Spinal cord (tissue), 10 donors: ENCODE results near the gene TNKS1BP1. TPM values are rescaled to one million over a fixed set of nuclear protein-coding genes. Genes with fewer than 3 reads are reported as not detected.
A peak's percentile ranks its signal among the peaks of the same experiment; 100 is the strongest.

Source experiments
- DNase-seq, 6 donors: peaks; one replicate each; pipeline versions ENCODE4 v3.0.0 to v3.0.0-alpha.2; 2013 to 2015; ENCODE audit warnings: low spot score in 6 of 6, low read depth in 4 of 6
- H3K27ac ChIP-seq: one replicate; pipeline ENCODE4 v1.5.1; 2013; ENCODE audit warnings: low read depth, low read length, control low read depth
- H3K27me3 ChIP-seq: one replicate; pipeline ENCODE4 v1.6.1; 2013; ENCODE audit warnings: low read length; ENCODE audit not compliant: control insufficient read depth, insufficient read depth
- H3K36me3 ChIP-seq: one replicate; pipeline ENCODE4 v1.6.1; 2013; ENCODE audit warnings: low read length; ENCODE audit not compliant: control insufficient read depth, insufficient read depth
- H3K4me1 ChIP-seq: one replicate; pipeline ENCODE4 v1.6.1; 2013; ENCODE audit warnings: low read length; ENCODE audit not compliant: control insufficient read depth, insufficient read depth
- H3K4me3 ChIP-seq: one replicate; pipeline ENCODE4 v1.5.1; 2013; ENCODE audit warnings: low read depth, low read length, control low read depth
- H3K9me3 ChIP-seq: one replicate; pipeline ENCODE4 v1.6.1; 2013; ENCODE audit warnings: low read length; ENCODE audit not compliant: control insufficient read depth, insufficient read depth
- WGBS: methylation state at CpG from one replicate; pipeline ENCODE4 v1.1.5; 2013; ENCODE audit warnings: missing lambda C conversion rate; ENCODE audit not compliant: insufficient coverage; 5-methylcytosine and 5-hydroxymethylcytosine counted together
- polyA plus RNA-seq, 2 donors: library from polyadenylated mRNA; unstranded; fragments of 120-200 nt; gene quantifications; one replicate each; pipeline ENCODE4 v1.2.1, GENCODE V29; 2013; ENCODE audit not compliant: insufficient read length in 2 of 2
- total RNA-seq, 2 donors: library from RNA; depleted of rRNA in 1 of 2; stranded (reverse); fragments of 120-200 nt in 1 of 2; fragments of >200 nt in 1 of 2; gene quantifications; one replicate each; pipeline versions ENCODE4 v1.2.3 to v1.2.4, GENCODE V29; 2013 to 2014
- donor health status: healthy.

Gene TNKS1BP1
- total and polyA plus RNA-seq, 4 donors, result 17.2 to 58.3 (median 43.5) TPM

- WGBS, result 94% methylated on average over 10 of the region's 10 CpGs
- Histone ChIP-seq H3K27ac (no peak overlapping the region), H3K4me1 (peaks cover 42% of the 10 kb centered on the region), H3K9me3 (no peaks in the 10 kb centered on the region), H3K4me3 (no peak overlapping the region), H3K36me3 (peaks cover 59% of the 10 kb centered on the region), H3K27me3 (no peaks in the 10 kb centered on the region)
- no peak for DNase-seq
Measured at GRCh38 chr11:57308426-57309060, 16.2 kb downstream of the TNKS1BP1 start.

- no peak overlapping the region for H3K27ac ChIP-seq
- H3K4me1 ChIP-seq, result peaks cover 36% of the 10 kb centered on the region
- 84% methylated on average over 7 of the region's 7 CpGs for WGBS
- H3K36me3 ChIP-seq, result peaks cover 59% of the 10 kb centered on the region
- no peak overlapping the region for H3K4me3 ChIP-seq
- no peaks in the 10 kb centered on the region for H3K9me3 ChIP-seq
- H3K27me3 ChIP-seq, result no peaks in the 10 kb centered on the region
- no peak for DNase-seq
Measured at GRCh38 chr11:57307666-57308270, 17.0 kb downstream of the TNKS1BP1 start.

GRCh38 chr11:57306940-57307565 lies 17.7 kb downstream of the TNKS1BP1 start:
- DNase-seq, result no peak
- H3K4me1 ChIP-seq, result peaks cover 29% of the 10 kb centered on the region
- no peaks in the 10 kb centered on the region for H3K9me3 ChIP-seq
- H3K4me3 ChIP-seq, result no peak overlapping the region
- 93% methylated on average over 9 of the region's 9 CpGs for WGBS
- peaks cover 59% of the 10 kb centered on the region for H3K36me3 ChIP-seq
- H3K27ac ChIP-seq, result no peak overlapping the region
- no peaks in the 10 kb centered on the region for H3K27me3 ChIP-seq

DNA sequence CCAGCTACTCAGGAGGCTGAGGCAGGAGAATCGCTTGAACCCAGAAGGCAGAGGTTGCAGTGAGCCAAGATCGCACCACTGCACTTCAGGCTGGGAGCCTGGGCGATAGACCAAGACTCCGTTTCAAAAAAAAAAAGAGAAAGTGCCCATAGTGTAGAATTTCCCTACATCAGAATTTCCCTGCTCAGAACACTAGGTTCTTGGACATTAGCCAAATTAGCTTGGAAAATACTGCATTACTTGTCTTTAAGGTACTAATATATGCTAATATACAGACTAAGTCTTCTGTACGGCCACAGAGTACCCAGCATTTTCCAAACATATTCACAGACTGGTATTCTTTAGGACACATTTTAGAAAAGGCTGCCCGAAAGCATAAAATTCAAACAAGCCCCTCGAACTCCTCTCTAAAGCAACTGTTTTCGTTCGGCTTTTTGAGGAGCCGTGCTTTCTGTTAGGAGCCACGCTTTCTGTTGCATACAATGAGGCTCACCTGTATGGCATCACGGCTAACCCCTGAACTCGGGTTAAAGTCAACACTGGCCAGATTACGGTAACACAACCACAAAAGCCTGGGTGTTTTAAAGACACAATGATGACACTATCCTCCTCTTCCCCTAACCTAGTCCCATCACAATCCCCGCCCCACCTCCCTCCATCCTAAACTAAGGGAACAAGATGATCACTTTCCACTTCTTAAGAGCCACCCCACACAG lies 18.4 kb downstream of the TNKS1BP1 start:
- peak in 2 of 6 donors; percentile 31 to 51 for DNase-seq
- Histone ChIP-seq H3K4me1 (peaks cover 22% of the 10 kb centered on the region), H3K27me3 (no peaks in the 10 kb centered on the region), H3K4me3 (no peak overlapping the region), H3K9me3 (no peaks in the 10 kb centered on the region), H3K27ac (no peak overlapping the region), H3K36me3 (peaks cover 63% of the 10 kb centered on the region)
- 79% methylated on average over 10 of the region's 15 CpGs for WGBS

DNA sequence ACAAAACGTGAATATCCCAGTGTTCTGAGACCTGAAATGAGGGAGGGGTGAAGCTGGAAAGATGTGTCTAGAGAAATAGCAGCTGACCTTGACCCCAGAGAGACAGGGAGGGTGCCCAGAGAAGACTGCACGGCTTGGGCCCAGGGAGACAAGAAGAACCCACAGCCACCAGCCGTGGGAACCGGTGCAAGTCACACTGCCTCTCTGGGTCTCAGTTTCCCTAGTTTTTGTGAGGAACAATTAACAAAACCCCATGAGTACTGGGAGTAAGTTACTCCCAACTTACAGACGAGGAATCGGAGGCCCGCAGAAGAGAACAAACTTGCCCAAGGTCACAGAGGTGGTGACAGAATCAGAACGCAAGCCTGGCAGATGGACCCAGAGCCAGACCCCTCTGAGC lies 19.2 kb downstream of the TNKS1BP1 start:
- DNase-seq, result no peak
- Histone ChIP-seq H3K27me3 (no peaks in the 10 kb centered on the region), H3K36me3 (peaks cover 65% of the 10 kb centered on the region), H3K27ac (no peak overlapping the region), H3K4me1 (peaks cover 15% of the 10 kb centered on the region), H3K9me3 (no peaks in the 10 kb centered on the region), H3K4me3 (no peak overlapping the region)
- 95% methylated on average over 5 of the region's 8 CpGs for WGBS

- H3K9me3 ChIP-seq, result no peaks in the 10 kb centered on the region
- no peak overlapping the region for H3K4me3 ChIP-seq
- H3K27ac ChIP-seq, result no peak overlapping the region
- no peaks in the 10 kb centered on the region for H3K27me3 ChIP-seq
- H3K4me1 ChIP-seq, result peaks cover 8% of the 10 kb centered on the region
- WGBS, result 72% methylated on average over 3 of the region's 8 CpGs
- peaks cover 64% of the 10 kb centered on the region for H3K36me3 ChIP-seq
- DNase-seq, result peak in 2 of 6 donors; percentile 9 to 26
Measured at GRCh38 chr11:57303990-57304579, 20.7 kb downstream of the TNKS1BP1 start.

DNA sequence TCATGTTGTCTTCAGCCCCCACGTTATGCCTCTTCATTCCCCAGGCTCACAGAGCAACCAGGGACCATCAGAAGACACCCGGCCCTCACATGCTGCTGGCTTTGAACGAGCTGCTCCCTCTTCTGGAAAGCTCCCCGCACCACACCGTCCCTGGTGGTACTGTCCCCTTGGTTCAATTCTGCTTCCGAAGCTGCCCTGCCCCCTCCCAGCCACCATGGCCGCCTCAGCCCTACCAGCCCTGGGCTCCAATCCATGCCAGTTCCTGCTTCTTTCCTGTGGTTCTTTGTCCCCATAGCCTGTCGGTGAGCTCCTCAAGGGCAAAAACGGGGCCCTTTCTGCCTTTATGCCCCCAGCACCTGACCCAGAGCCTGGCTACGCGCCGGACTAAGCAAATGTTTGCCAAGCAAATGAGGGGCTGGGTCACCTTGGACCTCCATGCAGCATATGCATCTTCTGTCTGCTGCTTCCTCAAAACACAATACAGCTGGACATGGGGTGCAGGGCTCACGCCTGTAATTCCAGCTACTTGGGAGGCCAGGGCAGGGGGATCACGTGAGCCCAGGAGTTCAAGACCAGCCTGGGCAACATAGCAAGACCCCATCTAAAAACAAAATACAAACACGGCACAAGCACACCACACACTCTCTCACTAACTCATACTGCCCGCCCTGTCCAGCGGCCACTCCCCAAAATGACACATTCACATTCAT lies 21.3 kb downstream of the TNKS1BP1 start:
- H3K27ac ChIP-seq, result no peak overlapping the region
- no peaks in the 10 kb centered on the region for H3K9me3 ChIP-seq
- peaks cover 8% of the 10 kb centered on the region for H3K4me1 ChIP-seq
- no peaks in the 10 kb centered on the region for H3K27me3 ChIP-seq
- no peak overlapping the region for H3K4me3 ChIP-seq
- H3K36me3 ChIP-seq, result peaks cover 64% of the 10 kb centered on the region
- DNase-seq, result no peak
- 80% methylated on average over 13 of the region's 17 CpGs for WGBS

DNA sequence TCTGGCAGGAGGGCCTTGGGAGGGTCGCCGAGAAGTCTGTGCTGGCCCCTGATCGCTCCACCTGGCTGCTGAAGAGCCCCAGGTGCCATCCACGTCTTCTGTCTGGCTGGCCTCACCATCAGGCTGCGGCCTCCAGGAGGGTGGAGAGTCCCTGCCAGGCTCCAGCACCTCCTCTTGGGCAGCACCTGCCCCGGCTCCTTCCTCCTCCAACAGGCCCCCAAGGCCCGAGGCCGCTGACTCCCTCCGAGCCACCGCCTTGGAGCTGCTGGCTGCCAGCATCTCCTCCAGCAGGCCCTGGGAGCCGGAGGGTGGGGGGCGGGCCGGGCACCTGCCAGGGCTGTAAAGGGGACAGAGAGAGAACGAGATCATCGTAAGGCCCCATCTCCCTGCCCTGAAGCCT lies 22.3 kb downstream of the TNKS1BP1 start:
- Histone ChIP-seq H3K27me3 (no peaks in the 10 kb centered on the region), H3K27ac (no peak overlapping the region), H3K4me3 (no peak overlapping the region), H3K9me3 (no peaks in the 10 kb centered on the region), H3K36me3 (peaks cover 69% of the 10 kb centered on the region), H3K4me1 (peaks cover 8% of the 10 kb centered on the region)
- 96% methylated on average over 11 of the region's 15 CpGs for WGBS
- no peak for DNase-seq
